GM12878 (cell line): ENCODE data around the gene NUAK2. TPM values are rescaled to one million over a fixed set of nuclear protein-coding genes. Genes with fewer than 3 reads are reported as not detected.
A peak's percentile ranks its signal among the peaks of the same experiment; 100 is the strongest.

ENCODE experiments used
- ASH2L ChIP-seq: fragments of 300-600, 200-600 bp; sonication (generic); IDR thresholded peaks from 2 replicates; pipeline ENCODE4 v1.6.1; 2017; ENCODE audit warnings: low read depth, mild to moderate bottlenecking, borderline replicate concordance
- BACH1 ChIP-seq: fragments of 450-650 bp; IDR thresholded peaks from 2 replicates; pipeline ENCODE4 v1.6.1; 2017; ENCODE audit warnings: mild to moderate bottlenecking, borderline replicate concordance
- BRCA1 ChIP-seq: IDR thresholded peaks from 2 replicates; pipeline ENCODE4 v1.6.1; 2011; ENCODE audit warnings: low read depth, low read length, improper control_type of control experiment
- CREM ChIP-seq: IDR thresholded peaks from 2 replicates; pipeline ENCODE4 v1.6.1; 2014; ENCODE audit warnings: antibody characterized with exemption, low read depth
- GATAD2B ChIP-seq: fragments of 450-650 bp; conservative IDR thresholded peaks from 2 replicates; pipeline ENCODE4 v1.6.1; 2017; ENCODE audit warnings: low read depth, mild to moderate bottlenecking, moderate library complexity
- HCFC1 ChIP-seq: fragments of 150-350 bp; IDR thresholded peaks from 2 replicates; pipeline ENCODE4 v1.6.1; 2014; ENCODE audit warnings: low read length
- HDGF ChIP-seq: fragments of 450-650 bp; IDR thresholded peaks from 2 replicates; pipeline ENCODE4 v1.6.1; 2016; ENCODE audit warnings: antibody characterized with exemption
- IKZF2 ChIP-seq, 2 experiments: fragments of 450-650 bp; IDR thresholded peaks; 2 replicates each; pipeline ENCODE4 v1.6.1; 2017; ENCODE audit warnings: mild to moderate bottlenecking in 2 of 2, moderate library complexity in 2 of 2
- IRF4 ChIP-seq: IDR thresholded peaks from 2 replicates; pipeline ENCODE4 v1.6.1; 2011; ENCODE audit warnings: low read depth, low read length
- KLF5 ChIP-seq: fragments of 450-650 bp; IDR thresholded peaks from 2 replicates; pipeline ENCODE4 v1.6.1; 2014; ENCODE audit warnings: mild to moderate bottlenecking; ENCODE audit not compliant: partially characterized antibody
- LARP7 ChIP-seq: fragments of 450-650 bp; IDR thresholded peaks from 2 replicates; pipeline ENCODE4 v1.6.1; 2017; ENCODE audit warnings: mild to moderate bottlenecking
- MTA3 ChIP-seq: IDR thresholded peaks from 2 replicates; pipeline ENCODE4 v1.6.1; 2012; ENCODE audit warnings: low read length, inconsistent platforms, borderline replicate concordance
- NBN ChIP-seq: fragments of 450-650 bp; IDR thresholded peaks from 2 replicates; pipeline ENCODE4 v1.6.1; 2016
- NR2C1 ChIP-seq: fragments of 450-650 bp; IDR thresholded peaks from 2 replicates; pipeline ENCODE4 v1.6.1; 2017; ENCODE audit warnings: antibody characterized with exemption, mild to moderate bottlenecking, moderate library complexity
- NRF1 ChIP-seq: conservative IDR thresholded peaks from 2 replicates; pipeline ENCODE4 v1.6.1; 2011; ENCODE audit warnings: mild to moderate bottlenecking, low read depth, low read length, improper control_type of control experiment
- PAX5 ChIP-seq: IDR thresholded peaks from 2 replicates; pipeline ENCODE4 v1.6.1; 2011; ENCODE audit warnings: low read depth, low read length, borderline replicate concordance
- RCOR1 ChIP-seq: conservative IDR thresholded peaks from 2 replicates; pipeline ENCODE4 v1.6.1; 2012; ENCODE audit warnings: low read depth, low read length, improper control_type of control experiment
- ZNF207 ChIP-seq: fragments of 450-650 bp; IDR thresholded peaks from 2 replicates; pipeline ENCODE4 v1.6.1; 2014; ENCODE audit warnings: antibody characterized with exemption, mild to moderate bottlenecking, borderline replicate concordance
- ZNF217 ChIP-seq: fragments of 450-650 bp; IDR thresholded peaks from 2 replicates; pipeline ENCODE4 v1.6.1; 2017; ENCODE audit warnings: antibody characterized with exemption, mild to moderate bottlenecking
- ZNF274 ChIP-seq: IDR thresholded peaks from one replicate; pipeline ENCODE4 v1.8.0; 2011; ENCODE audit not compliant: insufficient read length, insufficient read depth
- polyA plus RNA-seq, 11 experiments: library from polyadenylated mRNA; depleted of rRNA in 4 of 11; unstranded in 6 of 11; stranded (reverse) in 5 of 11; fragments of >200 nt; fragmentation: Nextera tagmentation in 4 of 11; fragmentation: Illumina TruSeq in 1 of 11; extraction: Ambion mirVana in 4 of 11; extraction: Trizol in 1 of 11; gene quantifications; 1 replicate in 1 of 11; 2 replicates in 10 of 11; pipeline versions ENCODE4 v1.2.1 to v1.2.3, GENCODE V29; 2011 to 2016; ENCODE audit warnings: inconsistent platforms in 2 of 11, missing spikeins in 2 of 11, low read depth in 1 of 11
- total RNA-seq, 4 experiments: library from RNA; depleted of rRNA in 3 of 4; stranded (reverse); fragments of >200 nt in 3 of 4; fragmentation: Illumina TruSeq in 1 of 4; extraction: Trizol in 1 of 4; gene quantifications; 2 replicates each; pipeline versions ENCODE4 v1.2.1 to v1.2.3, GENCODE V29; 2013 to 2021
- TF ChIP-seq, protein P1 (sequence below): fragments of 450-650 bp; formaldehyde crosslinking; IDR thresholded peaks from 2 replicates; pipeline ENCODE4 v1.4.0; 2022; ENCODE audit warnings: mild to moderate bottlenecking, moderate library complexity
- TF ChIP-seq, protein P2 (sequence below): IDR thresholded peaks from 2 replicates; pipeline ENCODE4 v1.6.1; 2012; ENCODE audit warnings: low read length, inconsistent platforms
- TF ChIP-seq, protein P3 (sequence below): fragments of 450-650 bp; IDR thresholded peaks from 2 replicates; pipeline ENCODE4 v1.6.1; 2017; ENCODE audit warnings: antibody characterized with exemption, mild to moderate bottlenecking, moderate library complexity
- TF ChIP-seq, protein P4 (sequence below): fragments of 450-650 bp; IDR thresholded peaks from 2 replicates; pipeline ENCODE4 v1.6.1; 2016; ENCODE audit warnings: mild to moderate bottlenecking
- TF ChIP-seq, protein P5 (sequence below): IDR thresholded peaks from 2 replicates; pipeline ENCODE4 v1.6.1; 2011; ENCODE audit warnings: low read depth, low read length, improper control_type of control experiment, borderline replicate concordance

NUAK2 gene
- total and polyA plus RNA-seq, 10 of the 15 experiments (the other 5 are each of a cell fraction or from before 2014, with no cell fraction given) = 0.27 to 3.0 (median 1.2) TPM

DNA sequence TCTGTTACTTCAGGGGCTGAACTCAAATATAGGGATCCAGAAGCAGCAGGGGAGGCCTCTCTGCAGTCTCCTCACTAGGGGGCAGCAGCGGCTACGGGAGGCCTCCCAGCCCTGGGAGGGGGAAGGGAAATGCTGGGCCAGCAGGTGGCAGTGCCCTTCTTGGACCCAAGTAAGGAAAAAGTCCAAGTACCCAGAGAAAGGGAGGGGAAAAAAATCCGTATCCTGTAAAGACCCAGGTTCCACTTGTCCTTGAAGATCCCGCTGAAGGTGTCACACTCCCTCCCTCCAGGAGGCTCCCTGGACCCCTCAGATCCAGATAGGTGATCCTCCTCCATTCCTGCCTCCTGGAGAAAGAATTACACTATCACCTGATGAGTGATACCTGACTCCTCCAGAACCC is 14.1 kb upstream of the NUAK2 start (continued):
- TF ChIP-seq, protein P1, sequence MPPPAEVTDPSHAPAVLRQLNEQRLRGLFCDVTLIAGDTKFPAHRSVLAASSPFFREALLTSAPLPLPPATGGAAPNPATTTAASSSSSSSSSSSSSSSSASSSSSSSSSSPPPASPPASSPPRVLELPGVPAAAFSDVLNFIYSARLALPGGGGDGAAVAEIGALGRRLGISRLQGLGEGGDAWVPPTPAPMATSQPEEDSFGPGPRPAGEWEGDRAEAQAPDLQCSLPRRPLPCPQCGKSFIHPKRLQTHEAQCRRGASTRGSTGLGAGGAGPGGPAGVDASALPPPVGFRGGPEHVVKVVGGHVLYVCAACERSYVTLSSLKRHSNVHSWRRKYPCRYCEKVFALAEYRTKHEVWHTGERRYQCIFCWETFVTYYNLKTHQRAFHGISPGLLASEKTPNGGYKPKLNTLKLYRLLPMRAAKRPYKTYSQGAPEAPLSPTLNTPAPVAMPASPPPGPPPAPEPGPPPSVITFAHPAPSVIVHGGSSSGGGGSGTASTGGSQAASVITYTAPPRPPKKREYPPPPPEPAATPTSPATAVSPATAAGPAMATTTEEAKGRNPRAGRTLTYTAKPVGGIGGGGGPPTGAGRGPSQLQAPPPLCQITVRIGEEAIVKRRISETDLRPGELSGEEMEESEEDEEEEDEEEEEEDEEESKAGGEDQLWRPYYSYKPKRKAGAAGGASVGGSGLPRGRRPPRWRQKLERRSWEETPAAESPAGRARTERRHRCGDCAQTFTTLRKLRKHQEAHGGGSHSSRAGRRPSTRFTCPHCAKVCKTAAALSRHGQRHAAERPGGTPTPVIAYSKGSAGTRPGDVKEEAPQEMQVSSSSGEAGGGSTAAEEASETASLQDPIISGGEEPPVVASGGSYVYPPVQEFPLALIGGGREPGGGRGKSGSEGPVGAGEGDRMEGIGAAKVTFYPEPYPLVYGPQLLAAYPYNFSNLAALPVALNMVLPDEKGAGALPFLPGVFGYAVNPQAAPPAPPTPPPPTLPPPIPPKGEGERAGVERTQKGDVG = no peak
- TF ChIP-seq NRF1 (no peak), IRF4 (no peak), BRCA1 (no peak), GATAD2B (0 out of 2 replicates have a peak, but pooled peaks have one; percentile 50), NBN (no peak), BACH1 (no peak), ZNF274 (no peak), HCFC1 (no peak), ASH2L (no peak), HDGF (no peak), IKZF2 (IDR thresholded peaks at IDR 0.05) (0 out of 4 replicates have a peak, but pooled peaks of 1 of the 2 experiments have one; percentile 32), ZNF207 (no peak), NR2C1 (no peak), CREM (0 out of 2 replicates have a peak, but pooled peaks have one; percentile 16), KLF5 (no peak), LARP7 (peak; percentile 43; the same call in 1 of the 2 replicates), PAX5 (no peak), ZNF217 (no peak), MTA3 (no peak), RCOR1 (no peak)
- TF ChIP-seq, protein P2, sequence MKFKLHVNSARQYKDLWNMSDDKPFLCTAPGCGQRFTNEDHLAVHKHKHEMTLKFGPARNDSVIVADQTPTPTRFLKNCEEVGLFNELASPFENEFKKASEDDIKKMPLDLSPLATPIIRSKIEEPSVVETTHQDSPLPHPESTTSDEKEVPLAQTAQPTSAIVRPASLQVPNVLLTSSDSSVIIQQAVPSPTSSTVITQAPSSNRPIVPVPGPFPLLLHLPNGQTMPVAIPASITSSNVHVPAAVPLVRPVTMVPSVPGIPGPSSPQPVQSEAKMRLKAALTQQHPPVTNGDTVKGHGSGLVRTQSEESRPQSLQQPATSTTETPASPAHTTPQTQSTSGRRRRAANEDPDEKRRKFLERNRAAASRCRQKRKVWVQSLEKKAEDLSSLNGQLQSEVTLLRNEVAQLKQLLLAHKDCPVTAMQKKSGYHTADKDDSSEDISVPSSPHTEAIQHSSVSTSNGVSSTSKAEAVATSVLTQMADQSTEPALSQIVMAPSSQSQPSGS = no peak
- TF ChIP-seq, protein P3, sequence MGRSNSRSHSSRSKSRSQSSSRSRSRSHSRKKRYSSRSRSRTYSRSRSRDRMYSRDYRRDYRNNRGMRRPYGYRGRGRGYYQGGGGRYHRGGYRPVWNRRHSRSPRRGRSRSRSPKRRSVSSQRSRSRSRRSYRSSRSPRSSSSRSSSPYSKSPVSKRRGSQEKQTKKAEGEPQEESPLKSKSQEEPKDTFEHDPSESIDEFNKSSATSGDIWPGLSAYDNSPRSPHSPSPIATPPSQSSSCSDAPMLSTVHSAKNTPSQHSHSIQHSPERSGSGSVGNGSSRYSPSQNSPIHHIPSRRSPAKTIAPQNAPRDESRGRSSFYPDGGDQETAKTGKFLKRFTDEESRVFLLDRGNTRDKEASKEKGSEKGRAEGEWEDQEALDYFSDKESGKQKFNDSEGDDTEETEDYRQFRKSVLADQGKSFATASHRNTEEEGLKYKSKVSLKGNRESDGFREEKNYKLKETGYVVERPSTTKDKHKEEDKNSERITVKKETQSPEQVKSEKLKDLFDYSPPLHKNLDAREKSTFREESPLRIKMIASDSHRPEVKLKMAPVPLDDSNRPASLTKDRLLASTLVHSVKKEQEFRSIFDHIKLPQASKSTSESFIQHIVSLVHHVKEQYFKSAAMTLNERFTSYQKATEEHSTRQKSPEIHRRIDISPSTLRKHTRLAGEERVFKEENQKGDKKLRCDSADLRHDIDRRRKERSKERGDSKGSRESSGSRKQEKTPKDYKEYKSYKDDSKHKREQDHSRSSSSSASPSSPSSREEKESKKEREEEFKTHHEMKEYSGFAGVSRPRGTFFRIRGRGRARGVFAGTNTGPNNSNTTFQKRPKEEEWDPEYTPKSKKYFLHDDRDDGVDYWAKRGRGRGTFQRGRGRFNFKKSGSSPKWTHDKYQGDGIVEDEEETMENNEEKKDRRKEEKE = no peak
- TF ChIP-seq, protein P4, sequence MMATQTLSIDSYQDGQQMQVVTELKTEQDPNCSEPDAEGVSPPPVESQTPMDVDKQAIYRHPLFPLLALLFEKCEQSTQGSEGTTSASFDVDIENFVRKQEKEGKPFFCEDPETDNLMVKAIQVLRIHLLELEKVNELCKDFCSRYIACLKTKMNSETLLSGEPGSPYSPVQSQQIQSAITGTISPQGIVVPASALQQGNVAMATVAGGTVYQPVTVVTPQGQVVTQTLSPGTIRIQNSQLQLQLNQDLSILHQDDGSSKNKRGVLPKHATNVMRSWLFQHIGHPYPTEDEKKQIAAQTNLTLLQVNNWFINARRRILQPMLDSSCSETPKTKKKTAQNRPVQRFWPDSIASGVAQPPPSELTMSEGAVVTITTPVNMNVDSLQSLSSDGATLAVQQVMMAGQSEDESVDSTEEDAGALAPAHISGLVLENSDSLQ = no peak
- TF ChIP-seq, protein P5, sequence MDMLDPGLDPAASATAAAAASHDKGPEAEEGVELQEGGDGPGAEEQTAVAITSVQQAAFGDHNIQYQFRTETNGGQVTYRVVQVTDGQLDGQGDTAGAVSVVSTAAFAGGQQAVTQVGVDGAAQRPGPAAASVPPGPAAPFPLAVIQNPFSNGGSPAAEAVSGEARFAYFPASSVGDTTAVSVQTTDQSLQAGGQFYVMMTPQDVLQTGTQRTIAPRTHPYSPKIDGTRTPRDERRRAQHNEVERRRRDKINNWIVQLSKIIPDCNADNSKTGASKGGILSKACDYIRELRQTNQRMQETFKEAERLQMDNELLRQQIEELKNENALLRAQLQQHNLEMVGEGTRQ = no peak
